Esophagus (tissue), 2 donors: Measurements from ENCODE around the gene SLC4A8. TPM values are rescaled to one million over a fixed set of nuclear protein-coding genes. Genes with fewer than 3 reads are reported as not detected.

Experiments used
- polyA plus RNA-seq, 2 donors: library from polyadenylated mRNA; stranded (reverse); fragments of 200-250 nt; gene quantifications; one replicate each; pipeline ENCODE4 v1.2.3, GENCODE V29; 2013
- donor health status: healthy with polysubstance abuse.
- donor health status: Bipolar disorder and iron deficiency.

Gene SLC4A8
- polyA plus RNA-seq, 2 donors, result 0.04 to 0.05 TPM

Other genes starting within 250 kb of the SLC4A8 start
- 1 to 10 TPM; 2.5 to 3.6 TPM for gene POU6F1, start 206.8 kb upstream of the SLC4A8 start, polyA plus RNA-seq
- gene DAZAP2, start 186.0 kb upstream of the SLC4A8 start, polyA plus RNA-seq, result 100 to 1,000 TPM in 1 of 2 donors, 10 to 100 TPM in 1; 66.5 to 185 TPM
- 100 to 1,000 TPM in 1 of 2 donors, 10 to 100 TPM in 1; 75.2 to 149 TPM for gene SMAGP, start 154.4 kb upstream of the SLC4A8 start, polyA plus RNA-seq
- gene BIN2, start 100.7 kb upstream of the SLC4A8 start, polyA plus RNA-seq, result 1 to 10 TPM; 1.7 to 2.4 TPM
- gene CELA1, start 78.2 kb upstream of the SLC4A8 start, polyA plus RNA-seq, result not detected
- 1 to 10 TPM in 1 of 2 donors, under 1 TPM in 1; 0.94 to 1.1 TPM for gene GALNT6, start 33.4 kb upstream of the SLC4A8 start, polyA plus RNA-seq
- under 1 TPM; 0.09 to 0.14 TPM for gene SCN8A, start 166.4 kb downstream of the SLC4A8 start, polyA plus RNA-seq